GM12878 (cell line): ENCODE data around the gene MMD. TPM values are rescaled to one million over a fixed set of nuclear protein-coding genes. Genes with fewer than 3 reads are reported as not detected.

Experiments
- ATAC-seq: fragments of 200-7000 bp; cut with Tn5 transposase; 3 replicates; pipeline ENCODE4 v1.9.1; 2020; ENCODE audit warnings: mild to moderate bottlenecking, moderate library complexity
- BruUV-seq: library from RNA; stranded (reverse); fragments of 400-500 nt; replicated peaks from 2 replicates; lab custom pipeline; 2021; lab: Mats Ljungman, UMichigan
- CTCF ChIA-PET: fragments of 300-600 bp; sonication (Branson Sonifier 250); formaldehyde crosslinking; extraction: SDS; loops from one replicate; lab custom pipeline; 2021; ENCODE audit warnings: inconsistent platforms; lab: Yijun Ruan, JAX
- POLR2A ChIA-PET: fragments of 350-600 bp; formaldehyde crosslinking; extraction: SDS; loops from one replicate; lab custom pipeline; 2021; ENCODE audit warnings: inconsistent platforms; lab: Charles Lee
- RAD21 ChIA-PET: fragments of 300-600 bp; sonication (Branson Sonifier 250); formaldehyde crosslinking; loops from one replicate; lab custom pipeline; 2023; ENCODE audit warnings: antibody characterized with exemption; ENCODE audit not compliant: unreplicated experiment; lab: Charles Lee
- SMC1A ChIA-PET: fragments of 300-600 bp; sonication (Branson Sonifier 250); formaldehyde crosslinking; loops from one replicate; lab custom pipeline; 2023; ENCODE audit not compliant: unreplicated experiment, uncharacterized antibody; lab: Charles Lee
- DNase-seq: peaks from one replicate; pipeline ENCODE4 v3.0.0-alpha.2; 2011; ENCODE audit warnings: low read depth, low spot score
- FAIRE-seq: peaks from 3 replicates; lab custom pipeline; 2011; peaks lifted over from hg19 to GRCh38; lab: Jason Lieb, UNC
- H2AFZ ChIP-seq: 2 replicates; pipeline ENCODE4 v1.6.0; 2011; ENCODE audit warnings: low read depth, low read length, control low read depth; ENCODE audit not compliant: control insufficient read depth
- H3K27ac ChIP-seq: 2 replicates; pipeline ENCODE4 v1.5.1; 2011; ENCODE audit warnings: control low read depth; ENCODE audit not compliant: control insufficient read depth, insufficient read depth
- H3K27me3 ChIP-seq, 2 experiments: replicated peaks in 1 of 2; 2 replicates each; pipeline versions ENCODE4 v1.6.0 to v1.6.1; 2011; ENCODE audit warnings: low read length in 1 of 2; ENCODE audit not compliant: control insufficient read depth in 2 of 2, insufficient read depth in 2 of 2
- H3K36me3 ChIP-seq, 2 experiments: 2 replicates each; pipeline ENCODE4 v1.5.1; 2011; ENCODE audit warnings: low read length in 1 of 2; ENCODE audit not compliant: control insufficient read depth in 2 of 2, insufficient read depth in 2 of 2
- H3K4me1 ChIP-seq: 2 replicates; pipeline ENCODE4 v1.6.1; 2011; ENCODE audit warnings: mild to moderate bottlenecking, low read length, moderate library complexity, mixed read lengths; ENCODE audit not compliant: control insufficient read depth, insufficient read depth
- H3K4me2 ChIP-seq: 2 replicates; pipeline ENCODE4 v1.6.0; 2011; ENCODE audit warnings: control low read depth; ENCODE audit not compliant: control insufficient read depth, insufficient read depth
- H3K4me3 ChIP-seq: fragments of 200-600 bp; sonication (generic); 2 replicates; pipeline ENCODE4 v1.5.1; 2016
- H3K79me2 ChIP-seq: 2 replicates; pipeline ENCODE4 v1.6.0; 2011; ENCODE audit warnings: low read length; ENCODE audit not compliant: control insufficient read depth, insufficient read depth
- H3K9ac ChIP-seq: 2 replicates; pipeline ENCODE4 v1.8.0; 2011; ENCODE audit warnings: low read length, control low read depth, mixed read lengths; ENCODE audit not compliant: control insufficient read depth, insufficient read depth
- H3K9me3 ChIP-seq: replicated peaks from 3 replicates; pipeline ENCODE4 v1.5.1; 2011; ENCODE audit warnings: mild to moderate bottlenecking, low read length; ENCODE audit not compliant: control insufficient read depth, insufficient read depth
- H4K20me1 ChIP-seq: 2 replicates; pipeline ENCODE4 v1.6.0; 2011; ENCODE audit not compliant: control insufficient read depth, insufficient read depth
- CEBPZ ChIP-seq: fragments of 150-350 bp; IDR thresholded peaks from 2 replicates; pipeline ENCODE4 v1.6.1; 2016; ENCODE audit warnings: low read depth, low read length
- E2F4 ChIP-seq: IDR thresholded peaks from 2 replicates; pipeline ENCODE4 v1.6.1; 2012; ENCODE audit warnings: low read depth, low read length, improper control_type of control experiment
- IKZF2 ChIP-seq, 2 experiments: fragments of 450-650 bp; IDR thresholded peaks; 2 replicates each; pipeline ENCODE4 v1.6.1; 2017; ENCODE audit warnings: mild to moderate bottlenecking in 2 of 2, moderate library complexity in 2 of 2
- LARP7 ChIP-seq: fragments of 450-650 bp; IDR thresholded peaks from 2 replicates; pipeline ENCODE4 v1.6.1; 2017; ENCODE audit warnings: mild to moderate bottlenecking
- SP1 ChIP-seq: IDR thresholded peaks from one replicate; pipeline ENCODE4 v1.6.1; 2011; ENCODE audit warnings: low read depth, low read length
- TARDBP ChIP-seq: IDR thresholded peaks from 2 replicates; pipeline ENCODE4 v1.6.1; 2016; ENCODE audit warnings: borderline replicate concordance
- WGBS: methylation state at CpG from one replicate; pipeline ENCODE4 v1.1.6; 2016; ENCODE audit warnings: low lambda C conversion rate; ENCODE audit not compliant: insufficient replicate concordance, insufficient coverage; ENCODE audit errors: missing lambda C conversion rate; 5-methylcytosine and 5-hydroxymethylcytosine counted together
- in situ Hi-C: fragments of 300-500 bp; cut with MboI; formaldehyde crosslinking; loops from 9 replicates; pipeline ENCODE4 v1.14.3; 2018; ENCODE audit warnings: mixed read lengths
- intact Hi-C: fragments of 100-400 bp; cut with micrococcal nuclease; formaldehyde crosslinking; loops from one replicate; pipeline ENCODE4 v1.14.2; 2022; ENCODE audit not compliant: unreplicated experiment
- polyA plus RNA-seq, 11 experiments: library from polyadenylated mRNA; depleted of rRNA in 4 of 11; unstranded in 6 of 11; stranded (reverse) in 5 of 11; fragments of >200 nt; fragmentation: Nextera tagmentation in 4 of 11; fragmentation: Illumina TruSeq in 1 of 11; extraction: Ambion mirVana in 4 of 11; extraction: Trizol in 1 of 11; gene quantifications; 1 replicate in 1 of 11; 2 replicates in 10 of 11; pipeline versions ENCODE4 v1.2.1 to v1.2.3, GENCODE V29; 2011 to 2016; ENCODE audit warnings: inconsistent platforms in 2 of 11, missing spikeins in 2 of 11, low read depth in 1 of 11
- total RNA-seq, 4 experiments: library from RNA; depleted of rRNA in 3 of 4; stranded (reverse); fragments of >200 nt in 3 of 4; fragmentation: Illumina TruSeq in 1 of 4; extraction: Trizol in 1 of 4; gene quantifications; 2 replicates each; pipeline versions ENCODE4 v1.2.1 to v1.2.3, GENCODE V29; 2013 to 2021

Gene MMD
- total and polyA plus RNA-seq, 10 of the 15 experiments (the other 5 are each of a cell fraction or from before 2014, with no cell fraction given) = 8.0 to 46.7 (median 22.3) TPM

DNA sequence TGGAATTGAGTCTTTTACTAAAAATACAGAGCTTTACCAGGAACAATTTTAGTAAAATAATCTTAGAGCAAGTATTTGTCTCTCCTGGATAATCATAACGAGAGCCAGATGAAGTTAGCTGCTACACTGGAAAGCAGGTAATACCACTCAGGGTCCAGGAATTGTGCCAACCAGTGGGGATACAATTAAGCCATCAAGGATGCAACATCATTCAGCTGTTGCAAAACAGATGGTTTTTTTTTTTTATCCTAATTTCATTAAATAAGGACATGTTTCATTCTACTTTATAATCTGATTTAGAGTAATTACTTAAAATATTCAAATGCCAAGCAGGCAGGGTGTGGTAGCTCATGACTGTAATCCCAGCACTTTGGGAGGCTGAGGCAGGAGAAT lies 10.2 kb downstream of the MMD start:
- POLR2A ChIA-PET = interaction anchor here (0.7 to 1.2 kb wide), 3 partner anchors 10 to 21 kb away, joined by 3 to 4 read pairs (median 3); partner anchors contain the start of gene MMD
- CTCF ChIA-PET = interaction anchor here (1.5 kb wide), 1 partner anchor 54 kb away, joined by 3 read pairs; no protein-coding TSS in a partner anchor
- FAIRE-seq = no peak

More for the DNA sequence above, 10.2 kb downstream of the MMD start:
- no peaks in the 10 kb centered on the region for H3K9me3 ChIP-seq
- SMC1A ChIA-PET = interaction anchor here (0.5 to 0.9 kb wide), 3 partner anchors 30 to 164 kb away, joined by 3 read pairs; no protein-coding TSS in a partner anchor
- no peak for TF ChIP-seq TARDBP
- no peak for TF ChIP-seq IKZF2 (IDR thresholded peaks at IDR 0.05)
- no peak for TF ChIP-seq LARP7
- no peak for TF ChIP-seq SP1
- TF ChIP-seq CEBPZ = no peak
- TF ChIP-seq E2F4 = no peak
- TF ChIP-seq, all 136 proteins: peak for 0
- intact Hi-C loops = no loop called here
- Histone ChIP-seq H3K79me2 (peaks cover 28% of the 10 kb centered on the region), H2AFZ (no peak overlapping the region), H3K27me3 (no peaks in the 10 kb centered on the region), H3K36me3 (peaks cover 10 to 44% of the 10 kb centered on the region in 2 experiments), H3K9ac (no peak overlapping the region), H3K4me3 (no peak overlapping the region), H4K20me1 (no peaks in the 10 kb centered on the region), H3K27ac (no peak overlapping the region), H3K4me2 (no peak overlapping the region), H3K4me1 (peaks cover under 1% of the 10 kb centered on the region; the same call in 1 of the 2 replicates)
- in situ Hi-C loops = no loop called here
- WGBS = 90% methylated on average over 1 of the region's 1 CpG
- no peak for DNase-seq
- no TSS peak for BruUV-seq
- RAD21 ChIA-PET = no interaction called here
- ATAC-seq = no peak
